GM18519 (cell line): ENCODE results near the gene PDZD4.

ENCODE experiments used
- ATAC-seq: cut with Tn5 transposase; IDR thresholded peaks from one replicate; pipeline ENCODE4 v1.9.1; 2021; ENCODE audit warnings: mild to moderate bottlenecking, moderate library complexity; ENCODE audit not compliant: unreplicated experiment, low FRiP score

PDZD4 gene

DNA sequence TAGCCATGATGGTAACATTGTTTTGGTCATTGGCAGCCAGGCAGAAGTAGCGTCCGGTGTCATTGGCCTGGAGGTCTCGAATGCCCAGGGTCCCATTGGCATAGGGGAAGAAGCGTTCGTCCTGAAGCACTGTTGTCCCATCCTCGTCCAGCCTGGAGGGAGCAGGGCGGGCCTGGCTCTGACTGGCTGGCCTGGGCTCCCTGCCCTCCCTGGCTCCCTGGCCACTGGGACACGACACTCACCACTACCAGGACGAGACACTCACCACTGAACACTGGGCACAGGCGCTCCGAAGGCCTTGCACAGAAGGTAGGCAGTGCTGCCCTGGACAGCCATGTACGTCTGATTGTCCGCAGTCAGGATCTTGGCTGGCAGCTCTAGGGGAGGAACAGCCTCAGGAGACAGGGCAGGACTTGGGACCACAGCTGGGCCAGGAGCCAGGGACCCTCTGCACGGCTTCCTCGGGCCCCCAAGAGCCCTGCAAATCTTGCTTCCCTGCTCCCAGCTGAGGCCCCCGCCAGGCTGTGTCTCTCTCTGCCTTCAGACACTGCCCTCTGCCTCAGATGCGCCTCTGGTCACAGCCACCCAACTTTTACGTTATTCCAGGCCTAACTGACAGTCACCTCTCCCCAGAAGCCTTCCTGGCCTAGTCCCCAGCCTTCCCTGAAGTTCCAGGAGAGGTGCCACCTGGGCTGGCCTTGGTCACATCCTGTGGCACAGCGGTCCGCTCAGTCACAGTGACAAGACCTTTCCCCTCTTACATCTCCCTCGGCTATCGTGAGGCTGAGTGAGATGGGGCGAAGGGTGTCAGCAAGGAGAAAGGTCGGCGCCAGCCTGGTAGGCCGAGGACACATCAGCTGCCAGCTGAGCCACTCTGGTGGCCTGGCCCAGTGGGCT is 38.5 kb upstream of the PDZD4 start:
- ATAC-seq = no peak

- ATAC-seq = no peak
Observed at GRCh38 chrX:153867671-153868070, 37.3 kb upstream of the PDZD4 start.

- ATAC-seq = no peak
Observed at GRCh38 chrX:153867139-153867538, 36.8 kb upstream of the PDZD4 start.

DNA sequence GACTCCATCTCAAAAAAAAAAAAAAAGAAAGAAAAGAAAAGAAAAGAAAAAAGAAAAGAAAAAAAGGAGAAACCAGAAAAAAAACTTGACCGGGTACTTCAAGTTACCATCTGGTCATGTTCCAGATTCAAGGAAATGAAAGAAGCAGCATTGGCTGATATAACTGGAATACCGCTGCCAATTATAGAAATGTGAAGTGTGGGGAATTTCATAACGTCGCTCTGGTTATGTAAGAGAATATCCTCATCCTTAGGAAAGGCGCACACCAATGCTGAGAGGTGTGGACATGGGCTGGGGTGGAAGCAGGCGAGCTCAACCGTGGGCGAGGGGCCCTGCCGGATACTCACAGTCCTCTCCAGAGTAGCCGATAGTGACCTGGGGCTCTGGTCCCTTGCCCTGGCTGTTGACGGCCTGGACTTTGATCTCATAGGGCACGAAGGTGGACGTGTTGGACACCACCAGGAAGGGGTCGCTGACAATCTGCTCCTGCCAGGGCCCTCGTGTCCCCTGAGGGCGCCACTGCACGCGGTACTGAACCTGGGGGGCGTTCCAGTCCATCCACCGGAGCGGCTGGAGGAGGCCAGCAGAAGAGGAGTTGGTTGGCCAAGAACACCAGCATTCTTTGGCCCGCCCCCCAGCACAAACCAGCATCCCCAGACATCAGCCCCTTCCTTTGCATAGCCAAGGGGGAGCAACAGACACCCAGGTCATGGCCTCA is 36.1 kb upstream of the PDZD4 start:
- no peak for ATAC-seq

DNA sequence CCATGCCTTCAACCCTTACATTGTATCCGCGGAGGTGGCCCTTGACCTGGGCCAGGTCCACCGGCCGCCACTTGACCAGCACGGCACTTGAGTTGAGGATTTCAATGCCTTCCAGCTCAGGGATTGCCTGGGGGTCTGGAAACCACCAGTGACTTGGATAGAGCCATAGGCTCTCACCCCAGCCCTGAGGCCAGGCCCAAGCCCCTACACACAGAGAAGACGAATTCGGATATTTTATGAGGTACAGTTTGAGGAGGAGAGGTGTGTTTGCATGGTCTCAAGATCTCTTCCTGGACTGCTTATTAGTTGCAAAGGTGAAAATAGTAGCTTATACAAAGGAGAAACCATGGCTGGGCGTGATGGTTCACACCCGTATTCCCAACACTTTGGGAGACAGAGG is 35.3 kb upstream of the PDZD4 start:
- no peak for ATAC-seq

DNA sequence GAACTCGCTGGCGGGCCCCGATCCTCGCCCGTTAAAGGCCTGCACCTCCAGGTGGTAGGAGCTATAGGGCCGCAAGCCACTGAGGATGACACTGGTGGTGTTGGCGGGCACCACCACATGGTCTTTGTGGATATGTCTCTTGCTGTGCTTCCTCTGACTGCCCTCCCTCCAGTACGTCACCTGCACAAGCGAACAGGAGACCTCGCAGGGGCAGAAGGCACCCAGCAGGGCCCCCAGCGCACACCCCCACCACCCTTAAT is 34.9 kb upstream of the PDZD4 start:
- no peak for ATAC-seq

DNA sequence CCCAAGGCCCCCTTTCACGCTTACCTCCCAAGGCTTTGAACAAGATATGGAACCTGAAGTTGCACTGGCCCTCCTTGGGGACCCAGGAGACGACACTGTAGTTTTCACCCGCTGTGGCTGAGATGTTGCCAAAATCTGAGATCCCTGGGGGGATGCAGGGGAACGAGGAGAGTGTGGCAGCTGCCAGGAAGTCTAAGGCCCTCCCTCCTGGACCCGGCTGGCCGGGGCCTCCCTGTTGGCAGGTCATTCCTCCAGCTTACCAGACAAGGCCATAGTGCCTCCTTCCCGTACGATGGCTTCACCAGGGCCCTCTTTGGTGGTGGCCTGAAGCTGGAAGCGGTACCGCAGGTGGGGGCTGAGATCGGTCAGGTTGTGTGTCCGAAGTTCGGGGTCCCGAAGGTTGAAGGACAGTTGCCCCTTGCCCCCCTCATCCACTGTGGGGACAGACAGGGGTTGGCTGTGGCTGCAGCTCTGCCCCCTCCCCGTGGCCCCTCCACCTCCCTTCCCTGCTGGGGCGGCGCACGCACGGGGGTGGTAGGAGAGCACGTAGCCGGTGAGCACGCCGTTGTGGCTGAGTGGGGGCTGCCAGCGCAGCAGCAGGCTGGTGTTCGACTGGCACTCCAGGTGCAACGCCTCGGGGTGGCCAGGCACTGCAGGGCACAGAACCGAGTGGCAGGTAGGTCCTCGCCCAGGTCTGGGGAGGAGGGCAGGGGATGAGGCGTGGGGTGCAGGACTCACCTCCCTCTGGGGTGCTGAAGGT is 34.4 kb upstream of the PDZD4 start:
- ATAC-seq = no peak

DNA sequence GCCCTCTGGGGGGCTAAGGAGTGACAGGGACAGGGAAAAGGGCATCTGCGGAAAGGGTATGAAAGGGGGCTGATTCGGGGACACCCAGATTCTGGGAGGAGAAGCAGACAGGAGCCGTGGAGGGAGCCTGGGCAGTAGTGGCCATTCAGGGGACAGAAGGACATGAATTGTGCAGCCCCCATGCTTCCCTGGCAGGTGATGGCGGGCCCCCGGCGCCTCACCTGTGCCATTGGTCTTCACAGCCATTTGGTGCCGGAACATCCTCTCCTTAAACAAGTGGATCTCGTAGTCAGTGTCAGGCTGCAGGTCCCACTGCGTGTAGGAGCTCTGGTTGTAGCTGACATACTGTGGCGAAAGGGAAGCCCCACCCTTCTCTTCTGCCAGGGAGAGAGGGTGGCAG is 33.8 kb upstream of the PDZD4 start:
- ATAC-seq = no peak

DNA sequence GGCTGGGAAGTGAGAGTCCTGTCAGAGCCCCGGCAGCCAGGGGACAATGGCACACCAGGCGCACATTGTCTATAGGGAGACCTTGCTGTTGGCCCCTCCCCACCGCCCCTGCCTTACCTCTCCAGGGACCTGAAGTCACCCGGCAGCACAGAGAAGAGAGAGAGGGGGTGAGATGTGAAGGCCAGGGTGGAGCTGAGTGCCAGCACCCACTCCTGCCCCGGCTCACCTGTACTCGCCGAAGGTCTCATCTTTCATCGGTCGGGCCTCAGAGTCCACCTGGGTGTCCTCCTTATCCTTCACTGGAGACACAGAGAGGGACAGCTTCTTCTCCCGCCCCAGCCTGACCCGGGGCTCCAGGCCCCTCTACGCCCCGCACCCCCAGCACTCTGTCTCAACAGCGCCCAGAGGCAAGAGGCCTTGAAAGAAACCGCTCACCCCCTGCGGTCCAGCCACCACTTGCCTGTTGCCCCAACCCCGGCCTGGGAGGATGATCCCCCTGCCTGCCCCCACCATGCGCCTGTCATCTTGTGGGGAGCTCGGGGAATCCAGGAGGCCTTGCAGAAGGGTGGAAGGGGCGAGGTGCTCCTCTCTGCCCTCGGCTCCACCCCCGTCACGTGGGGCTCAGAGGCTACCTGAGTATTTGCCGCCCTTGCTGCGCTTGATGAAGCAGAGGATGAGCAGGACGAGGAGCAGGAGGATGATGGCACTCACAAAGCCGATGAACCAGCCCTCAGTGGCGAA is 33.1 kb upstream of the PDZD4 start:
- no peak for ATAC-seq

- no peak for ATAC-seq
Observed at GRCh38 chrX:153862369-153863250, 32.3 kb upstream of the PDZD4 start.

- ATAC-seq = no peak
Observed at GRCh38 chrX:153861733-153862310, 31.5 kb upstream of the PDZD4 start.

DNA sequence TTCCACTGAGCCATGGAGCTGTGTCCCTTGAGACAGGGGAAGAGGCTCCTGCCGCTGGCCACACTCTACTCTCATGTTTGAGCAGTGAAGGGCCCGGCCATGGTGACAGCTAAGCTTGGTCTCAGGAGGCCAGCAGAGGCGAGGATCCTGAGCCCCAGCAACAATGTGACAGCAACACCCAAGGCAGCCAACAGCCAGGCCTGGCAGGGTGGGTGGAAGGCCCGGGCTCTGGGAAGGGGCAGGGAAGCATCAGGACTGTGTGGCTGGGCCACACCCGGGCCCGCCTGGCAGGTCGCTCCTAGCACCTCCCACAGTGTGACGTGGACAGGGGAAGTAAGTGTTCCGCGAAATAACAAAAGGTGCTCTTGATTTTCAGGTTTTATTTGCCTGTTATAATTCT is 30.8 kb upstream of the PDZD4 start:
- no peak for ATAC-seq

- ATAC-seq = no peak
Observed at GRCh38 chrX:153857348-153857903, 27.1 kb upstream of the PDZD4 start.

DNA sequence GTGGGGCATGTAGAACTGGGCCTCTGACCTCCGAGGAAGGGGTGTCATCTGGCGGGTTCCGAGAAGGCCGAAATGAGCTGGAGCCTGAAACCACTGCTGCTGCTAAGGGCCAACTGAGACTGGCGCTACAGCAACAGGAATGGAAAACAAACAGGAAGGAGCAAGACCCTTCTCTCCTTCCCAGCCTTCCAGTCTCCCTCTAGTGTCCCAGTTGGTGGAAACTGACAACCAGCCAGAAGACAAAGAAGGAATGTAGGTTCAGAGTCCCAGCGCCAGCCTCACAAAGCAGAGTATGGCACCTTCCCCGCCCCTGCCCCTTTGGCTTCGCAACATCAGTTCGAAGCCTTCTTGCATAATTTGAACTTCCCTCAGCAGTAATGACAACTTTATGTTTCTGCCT is 24.4 kb upstream of the PDZD4 start:
- ATAC-seq = no peak

DNA sequence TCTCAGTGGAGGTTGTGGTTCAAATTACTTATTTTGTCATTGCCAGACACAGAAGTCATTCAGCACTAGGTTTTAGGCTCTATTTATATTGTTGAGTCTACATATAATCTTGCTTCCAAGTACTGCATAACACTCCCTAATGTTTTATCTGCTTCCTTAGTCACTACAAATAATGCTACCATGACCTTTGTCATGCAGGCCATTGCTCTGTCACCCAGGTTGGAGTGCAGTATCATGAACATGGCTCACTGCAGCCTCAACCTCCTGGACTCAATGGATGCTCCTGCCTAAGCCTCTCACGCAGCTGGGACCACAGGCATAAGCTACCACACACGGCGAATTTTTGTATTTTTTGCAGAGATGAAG is 23.5 kb upstream of the PDZD4 start:
- no peak for ATAC-seq

DNA sequence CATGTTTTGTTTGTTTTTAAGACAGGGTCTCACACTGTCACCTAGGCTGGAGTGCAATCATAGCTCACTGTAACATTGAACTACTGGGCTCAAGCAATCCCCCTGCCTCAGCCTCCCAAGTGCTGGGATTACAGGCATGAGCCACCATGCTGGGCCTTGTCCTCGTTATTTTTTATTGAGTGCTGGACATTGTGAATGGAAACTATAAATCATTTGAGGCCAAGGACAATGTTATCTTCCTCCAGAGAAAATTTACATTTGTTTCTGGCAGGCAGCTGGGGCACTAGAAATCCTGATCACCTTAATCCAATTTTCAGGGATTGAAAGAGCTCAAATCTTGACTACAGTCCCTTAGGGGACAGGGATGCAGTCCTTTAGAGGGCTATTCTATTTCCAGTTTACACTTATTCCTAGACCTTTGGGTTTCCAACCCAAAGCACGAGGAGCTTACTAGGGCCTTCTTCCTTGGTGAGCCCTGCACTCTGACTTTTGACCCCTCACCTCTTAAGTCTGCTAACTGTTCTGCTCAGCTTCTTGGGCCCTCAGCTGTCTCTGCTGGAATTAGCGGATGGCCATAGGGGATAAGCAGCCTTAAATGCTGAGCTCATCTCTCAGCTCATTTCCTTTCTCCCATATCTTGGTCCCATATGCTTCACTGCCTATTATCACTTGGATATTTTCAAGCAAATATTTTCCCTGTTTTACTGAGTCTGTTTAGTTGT is 23.0 kb upstream of the PDZD4 start:
- ATAC-seq = no peak

DNA sequence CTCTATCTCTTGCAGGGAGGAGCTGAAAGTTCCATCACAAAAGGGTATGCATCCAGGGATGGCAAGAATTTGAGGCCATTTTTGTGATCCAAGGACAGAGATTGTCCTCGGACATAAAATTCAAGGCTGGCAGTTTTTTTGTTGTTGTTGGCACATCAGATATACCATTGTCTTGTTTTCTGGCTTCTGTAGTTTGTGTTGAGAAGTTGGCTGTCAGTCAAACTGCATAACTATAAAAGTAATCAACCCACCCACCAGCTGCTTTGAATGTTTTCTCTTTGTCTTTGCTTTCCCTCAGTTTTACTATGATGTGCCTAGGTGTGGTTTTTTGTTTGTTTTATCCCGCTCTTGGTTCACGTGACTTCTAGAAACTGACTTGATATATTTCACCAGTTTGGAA is 21.6 kb upstream of the PDZD4 start:
- no peak for ATAC-seq

GRCh38 chrX:153848325-153848724 is 18.0 kb upstream of the PDZD4 start:
- no peak for ATAC-seq

GRCh38 chrX:153845842-153846241 is 15.5 kb upstream of the PDZD4 start:
- ATAC-seq = no peak
